Activated CD4-positive, alpha-beta T cell treated with anti-CD3 and anti-CD28 coated beads, Interleukin-2, Interleukin-4, amounts not matched to agents 100 ng/mL and 50 ng/mL, durations not matched to agents 16 hours and 8 hours (primary cell): ENCODE measurements around the gene PSMB10.

ENCODE experiments used
- DNase-seq: peaks from one replicate; pipeline ENCODE4 v3.0.0-alpha.2; 2020; ENCODE audit warnings: low spot score

The PSMB10 gene

GRCh38 chr16:67892375-67892774 is 44.3 kb downstream of the PSMB10 start:
- no peak for DNase-seq

- no peak for DNase-seq
These were observed 48.3 kb downstream of the PSMB10 start for GRCh38 chr16:67888331-67888730.

GRCh38 chr16:67886387-67886786 is 50.3 kb downstream of the PSMB10 start:
- DNase-seq, result no peak

GRCh38 chr16:67885976-67886375 is 50.7 kb downstream of the PSMB10 start:
- no peak for DNase-seq

GRCh38 chr16:67885545-67885944 is 51.1 kb downstream of the PSMB10 start:
- DNase-seq, result no peak

- no peak for DNase-seq
These were observed 52.0 kb downstream of the PSMB10 start, which contains the start of gene NRN1L for GRCh38 chr16:67884684-67885083. Gene NRN1L (plus strand): TSS chr16:67884885. CDS start chr16:67884904, 19 bp downstream.
